KBM-7 (cell line): ENCODE data around the gene TBX4.
A peak's percentile ranks its signal among the peaks of the same experiment; 100 is the strongest.
"Not testable (repeated sequence)": the region's sequence is repeated elsewhere in the genome, so short reads cannot be mapped to it uniquely, and the experiment has no call there.

Experiments
- DNase-seq: peaks from one replicate; pipeline ENCODE4 v3.0.0-alpha.2; 2015
- in situ Hi-C: fragments of 300-500 bp; cut with MboI; formaldehyde crosslinking; loops from 2 replicates; pipeline ENCODE4 v1.14.3; 2020; ENCODE audit warnings: low sequenced_read_pairs, low pct_unique_long_range_greater_than_20kb, mixed read lengths

Gene TBX4

DNA sequence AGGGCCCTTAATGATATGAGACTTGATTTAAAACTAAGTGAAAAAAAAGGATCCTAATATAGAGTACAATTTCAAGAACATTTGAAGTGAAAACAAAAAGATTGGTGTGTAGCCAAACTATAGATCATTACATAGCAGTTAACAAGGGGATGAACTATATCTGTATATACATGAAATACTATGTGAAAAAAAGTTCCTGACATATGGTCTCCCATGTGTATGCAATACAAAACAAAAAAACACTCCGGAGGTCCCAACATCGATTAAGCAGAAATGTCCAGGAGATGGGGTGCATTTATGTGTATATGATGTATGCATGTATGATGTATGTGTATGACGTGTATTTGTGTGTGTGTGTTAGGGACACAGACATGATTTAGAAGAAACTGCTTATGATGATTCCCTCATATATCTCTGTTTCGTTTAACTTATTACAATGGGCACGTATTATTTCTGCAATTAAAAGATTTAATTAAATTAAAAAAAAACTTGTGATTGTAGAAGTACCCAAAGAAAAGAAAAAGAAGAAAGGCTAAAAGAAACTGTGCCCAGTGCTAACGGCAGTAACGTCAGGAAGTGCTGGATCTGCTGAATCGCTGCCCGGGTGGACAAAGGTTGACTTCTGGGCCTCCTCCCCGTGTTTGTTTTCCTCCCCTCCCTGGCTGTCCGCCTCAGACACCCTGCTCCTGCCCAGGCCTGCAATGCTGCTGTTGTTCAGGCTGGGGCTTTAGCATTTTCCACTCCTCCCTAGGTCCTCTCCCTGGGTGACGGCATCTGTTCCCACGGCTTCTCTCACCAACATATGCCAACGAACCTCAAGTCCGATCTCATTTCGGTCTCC, 36.9 kb downstream of the TBX4 start:
- DNase-seq, result no peak

DNA sequence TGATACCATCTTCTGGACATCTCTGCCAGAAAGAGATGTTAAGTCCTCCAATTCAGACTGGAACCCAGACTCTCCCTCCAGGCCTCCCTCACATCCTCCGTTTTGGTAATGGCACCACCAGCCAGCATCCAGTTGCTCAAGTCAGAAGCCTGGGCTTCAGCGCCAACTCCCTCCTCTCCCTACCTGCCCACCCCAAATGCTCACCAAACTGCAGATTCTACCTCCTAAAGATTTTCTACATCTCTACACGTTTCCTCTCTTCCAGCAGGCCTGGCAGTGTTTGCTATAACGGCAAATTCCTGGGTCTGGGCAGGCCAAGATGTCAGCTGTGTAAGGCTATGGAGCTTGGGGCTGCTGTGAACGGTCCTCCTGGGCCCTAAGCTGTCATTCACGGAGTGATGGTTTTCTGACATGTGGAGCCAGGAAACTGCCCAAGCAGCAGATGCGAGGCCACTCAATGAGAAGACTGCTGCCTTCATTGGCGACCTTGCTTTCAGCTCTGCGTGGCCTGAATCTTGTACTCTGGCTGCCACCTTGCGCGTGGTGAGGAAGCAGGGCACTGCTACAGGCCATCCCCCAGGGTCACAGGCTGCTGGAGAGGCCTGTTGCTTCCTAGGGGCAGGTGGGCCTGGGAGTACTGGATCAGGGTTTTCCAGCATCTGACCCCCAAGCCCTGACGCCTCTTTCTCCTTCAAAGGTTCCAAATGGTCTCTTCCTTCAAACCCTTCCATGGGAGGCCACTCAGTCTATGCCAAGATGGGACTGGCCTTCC, 37.7 kb downstream of the TBX4 start:
- no peak for DNase-seq
- in situ Hi-C loops, result no loop called here

More for the DNA sequence above, 36.9 kb downstream of the TBX4 start:
- in situ Hi-C loops, result no loop called here

DNA sequence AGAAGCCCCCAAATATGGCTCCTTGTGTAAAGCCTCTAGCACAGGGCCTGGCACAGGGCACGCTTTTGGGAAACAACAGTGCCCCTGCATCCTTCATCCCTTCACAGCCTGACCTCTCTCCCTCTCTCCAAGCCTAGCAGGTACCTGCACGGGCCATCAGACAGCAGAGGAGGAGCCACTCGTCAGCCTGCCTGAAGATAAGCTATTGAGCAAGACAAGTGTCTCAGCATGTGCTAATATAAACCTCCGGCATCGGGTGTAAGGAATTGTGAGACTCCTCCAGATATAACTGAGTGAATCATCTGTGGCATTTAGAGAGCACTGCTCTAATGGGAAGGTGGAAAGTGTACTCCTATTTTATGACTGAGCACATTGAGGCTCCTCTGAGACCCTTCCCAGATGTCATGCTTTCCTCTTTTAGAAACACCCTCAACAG, 38.3 kb downstream of the TBX4 start:
- no peak for DNase-seq
- in situ Hi-C loops, result no loop called here

DNA sequence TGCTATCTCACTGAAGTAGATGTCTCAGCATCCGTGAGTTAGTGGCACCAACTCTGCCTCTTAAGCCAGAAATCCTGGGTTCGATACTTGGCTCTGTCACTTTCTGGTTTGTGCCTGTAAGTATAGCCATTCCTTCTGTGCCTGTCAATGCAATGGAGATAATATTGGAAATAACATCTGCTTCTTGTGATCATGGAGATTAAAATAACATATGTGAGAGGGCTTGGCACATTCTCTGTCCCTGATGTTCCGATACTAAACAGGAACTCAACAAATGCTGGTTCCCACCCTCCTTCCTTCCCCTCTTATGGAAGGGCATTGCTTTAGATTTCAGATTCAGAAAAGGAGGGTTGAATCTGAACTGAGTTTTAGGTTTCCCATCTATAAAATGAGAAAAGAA, 39.8 kb downstream of the TBX4 start:
- in situ Hi-C loops, result no loop called here
- no peak for DNase-seq

DNA sequence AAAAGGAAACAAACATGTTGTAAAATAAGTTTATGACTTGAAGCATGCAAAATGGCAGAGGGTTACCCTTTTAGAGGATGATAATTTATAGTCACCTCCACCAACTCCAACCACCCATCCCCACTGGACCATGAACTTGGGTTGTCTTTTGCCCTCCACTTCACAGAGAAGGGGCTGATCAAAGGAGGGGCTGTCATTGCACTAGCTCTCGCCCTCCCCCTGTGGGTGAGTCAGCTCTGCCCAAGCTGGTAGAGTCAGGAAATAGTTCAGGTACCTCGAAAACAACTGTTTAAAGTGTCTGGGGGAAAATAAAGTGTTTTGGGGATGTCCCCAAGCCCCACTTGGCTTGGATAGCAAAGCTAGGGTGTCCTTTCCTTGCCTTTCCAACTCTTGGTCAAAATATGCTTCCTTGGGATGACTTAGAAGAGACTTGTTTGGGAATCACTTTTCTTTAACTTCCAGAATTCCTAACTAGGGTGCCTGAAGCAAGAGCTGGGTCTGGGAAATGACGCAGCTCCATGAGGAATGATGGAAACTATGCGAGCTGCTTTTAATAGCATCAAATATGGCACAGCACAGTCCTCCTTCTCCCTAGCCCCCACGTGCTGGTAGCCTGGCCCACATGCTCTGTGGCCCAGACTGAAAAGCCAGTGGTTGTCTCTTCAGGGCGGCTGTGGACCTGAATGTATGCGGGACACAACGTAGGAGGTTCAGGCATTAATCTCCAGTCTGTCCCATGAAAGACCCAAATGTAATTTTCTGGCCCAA, 40.7 kb downstream of the TBX4 start:
- DNase-seq, result no peak

DNA sequence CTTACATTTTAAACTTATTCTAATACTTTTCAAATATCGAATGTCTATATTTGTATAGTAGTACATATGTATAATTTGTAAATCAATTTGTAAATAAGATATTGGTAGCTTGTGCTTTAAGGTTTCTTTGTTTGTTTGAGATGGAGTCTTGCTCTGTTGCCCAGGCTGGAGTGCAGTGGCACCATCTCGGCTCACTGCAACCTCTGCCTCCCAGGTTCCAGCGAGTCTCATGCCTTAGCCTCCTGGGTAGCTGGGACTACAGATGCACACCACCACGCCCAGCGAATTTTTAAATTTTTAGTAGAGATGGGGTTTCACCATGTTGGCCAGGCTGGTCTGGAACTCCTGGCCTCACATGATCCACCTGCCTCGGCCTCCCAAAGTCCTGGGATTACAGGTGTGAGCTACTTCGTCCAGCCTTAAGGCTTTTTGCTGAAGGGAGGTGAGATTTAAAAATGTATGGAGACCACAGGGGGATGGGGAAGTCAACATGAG, 41.7 kb downstream of the TBX4 start:
- in situ Hi-C loops, DNase-seq: not testable (repeated sequence)

More for the DNA sequence above, 40.7 kb downstream of the TBX4 start:
- in situ Hi-C loops, result no loop called here

DNA sequence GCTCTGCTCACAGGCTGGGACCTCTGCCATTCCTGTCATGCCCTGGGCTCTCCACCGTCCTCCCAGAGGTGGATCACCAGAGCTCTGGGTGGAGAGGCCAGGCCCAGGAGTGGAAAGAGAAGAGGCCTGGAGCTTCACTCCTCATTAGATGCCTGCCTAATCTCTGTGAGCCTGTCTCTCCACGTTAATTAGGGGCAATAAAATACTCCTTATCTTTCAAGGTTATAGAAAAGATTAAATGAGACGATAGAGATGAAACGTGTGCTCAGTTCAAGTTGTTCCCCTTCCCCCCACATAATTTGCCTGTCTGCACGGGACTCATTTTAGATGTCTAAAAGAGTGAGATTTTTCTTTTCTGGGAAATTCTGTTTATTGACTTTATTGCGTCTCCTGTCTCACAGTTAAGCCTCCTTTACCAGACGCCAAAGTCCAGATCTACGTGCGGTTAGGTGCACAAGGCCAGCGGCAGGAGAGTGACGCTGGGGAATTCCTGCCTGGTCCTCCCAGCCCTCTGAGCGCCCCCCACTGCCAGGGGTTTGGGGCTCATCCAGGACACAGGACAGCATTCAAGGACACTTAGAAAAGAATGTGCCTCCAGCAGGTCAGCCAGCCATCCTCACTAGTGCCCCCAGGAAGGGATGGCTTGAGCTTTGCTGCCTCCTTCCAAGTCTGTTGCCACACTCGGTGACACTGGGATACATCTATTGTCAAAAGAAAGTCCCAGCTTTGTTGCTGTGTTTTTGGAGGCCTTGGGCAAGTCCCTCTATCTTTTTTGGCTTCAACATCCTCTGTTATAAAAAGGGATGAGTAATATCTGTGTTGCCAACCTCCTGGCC, 42.3 kb downstream of the TBX4 start:
- no peak for DNase-seq

DNA sequence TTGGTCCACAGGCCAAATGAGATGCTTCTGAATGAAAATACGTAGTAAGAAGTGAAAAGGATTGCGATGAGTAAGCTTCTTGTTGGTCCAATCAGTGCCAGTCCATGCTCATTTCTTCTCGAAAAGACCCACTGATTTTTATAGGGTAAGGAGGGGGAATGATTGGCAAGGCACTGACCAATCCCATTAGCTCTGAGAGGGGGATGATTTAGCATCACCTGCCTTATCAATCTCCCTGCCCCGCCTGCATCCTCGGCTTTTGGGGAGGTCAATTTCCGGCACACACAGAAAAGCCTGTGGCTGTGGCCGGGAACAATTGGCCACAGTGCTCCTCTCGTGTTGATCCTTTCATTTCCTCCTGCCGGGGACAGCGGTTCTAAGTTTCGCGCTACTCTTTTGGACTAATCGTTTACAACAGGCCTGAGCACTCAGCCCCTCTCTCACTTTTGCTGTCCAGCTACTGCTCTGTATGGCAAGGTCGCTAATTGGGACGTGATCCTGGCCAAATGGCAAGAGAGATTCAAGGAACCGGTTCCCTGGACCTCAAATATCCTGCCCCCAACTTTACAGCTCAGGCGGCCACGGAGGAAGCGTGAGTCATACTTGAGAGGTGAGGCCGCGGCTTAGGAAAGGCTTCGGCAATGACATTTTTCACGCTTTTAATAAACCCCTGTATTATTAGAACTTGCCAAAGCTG, 43.1 kb downstream of the TBX4 start:
- peak; percentile 55 for DNase-seq
- in situ Hi-C loops, result no loop called here

More for the DNA sequence above, 42.3 kb downstream of the TBX4 start:
- in situ Hi-C loops, result no loop called here

DNA sequence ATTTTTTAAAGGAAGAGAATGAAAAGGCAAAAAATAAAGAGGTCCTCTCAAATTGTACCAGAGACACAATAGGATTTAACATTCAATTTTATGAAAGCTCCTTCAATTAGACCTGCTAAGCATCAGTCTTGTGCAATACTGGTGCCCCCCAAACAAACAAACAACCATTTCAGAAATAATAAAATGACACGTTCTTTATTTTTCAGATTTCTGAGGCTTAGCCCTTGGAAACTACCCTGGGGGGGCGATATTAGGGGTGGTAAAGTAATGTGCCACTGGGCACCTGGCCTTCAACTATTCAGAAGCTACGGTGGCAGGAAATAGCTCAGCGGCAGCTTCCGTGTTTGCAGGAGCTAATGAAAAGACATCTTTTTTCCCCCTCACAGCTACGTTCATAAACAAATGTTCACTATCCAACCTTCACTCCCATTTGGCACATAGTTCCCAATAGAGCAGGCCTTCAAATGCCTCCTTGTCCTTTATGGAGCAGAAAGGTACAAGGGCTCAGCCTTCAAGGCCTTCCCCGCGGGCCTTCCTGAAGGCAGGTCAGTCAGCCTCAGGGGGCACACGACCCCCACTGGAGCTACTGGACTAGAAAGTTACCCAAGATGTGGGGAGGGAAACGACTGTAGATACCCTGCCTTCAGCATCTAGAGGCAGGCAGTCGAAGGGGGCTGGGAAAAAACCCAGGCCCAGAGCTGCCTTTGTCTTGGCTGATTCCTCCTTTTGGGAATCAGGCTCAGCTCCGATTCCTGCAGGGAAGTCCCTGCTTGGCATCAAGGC, 44.1 kb downstream of the TBX4 start:
- no peak for DNase-seq
- in situ Hi-C loops, result no loop called here

DNA sequence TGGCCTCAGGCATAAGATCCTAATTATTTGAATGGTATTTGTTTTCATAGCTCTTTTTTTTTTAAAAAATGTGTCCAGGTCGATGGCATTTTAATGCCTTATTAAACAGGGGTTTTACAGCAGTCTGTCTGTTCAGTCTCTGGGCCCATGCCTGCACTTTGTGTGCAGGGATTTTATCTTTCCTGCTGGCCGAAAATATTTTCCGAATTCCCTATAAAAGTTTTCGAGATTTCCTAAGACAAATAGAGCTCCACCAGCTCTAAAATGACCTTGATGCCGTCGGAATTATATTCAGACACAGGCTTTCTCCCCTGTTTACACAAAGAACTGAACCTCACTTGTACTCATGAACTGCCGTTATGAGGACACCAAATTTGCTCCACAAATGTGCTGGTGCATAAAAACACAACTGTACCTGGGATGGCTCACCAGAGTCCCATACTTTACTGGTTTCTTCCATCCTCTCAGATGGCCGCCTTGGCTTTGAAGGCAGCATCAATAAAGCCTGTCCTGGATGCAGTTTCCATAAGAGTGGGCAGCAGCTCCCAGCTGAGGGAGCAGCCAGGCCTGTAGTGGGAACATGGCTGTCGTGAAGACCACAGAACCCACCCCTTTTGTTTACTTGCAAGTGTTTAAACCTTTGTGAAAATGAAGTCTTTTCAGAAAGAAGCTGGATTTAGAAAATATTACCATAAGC, 44.9 kb downstream of the TBX4 start:
- no peak for DNase-seq
- in situ Hi-C loops, result no loop called here

DNA sequence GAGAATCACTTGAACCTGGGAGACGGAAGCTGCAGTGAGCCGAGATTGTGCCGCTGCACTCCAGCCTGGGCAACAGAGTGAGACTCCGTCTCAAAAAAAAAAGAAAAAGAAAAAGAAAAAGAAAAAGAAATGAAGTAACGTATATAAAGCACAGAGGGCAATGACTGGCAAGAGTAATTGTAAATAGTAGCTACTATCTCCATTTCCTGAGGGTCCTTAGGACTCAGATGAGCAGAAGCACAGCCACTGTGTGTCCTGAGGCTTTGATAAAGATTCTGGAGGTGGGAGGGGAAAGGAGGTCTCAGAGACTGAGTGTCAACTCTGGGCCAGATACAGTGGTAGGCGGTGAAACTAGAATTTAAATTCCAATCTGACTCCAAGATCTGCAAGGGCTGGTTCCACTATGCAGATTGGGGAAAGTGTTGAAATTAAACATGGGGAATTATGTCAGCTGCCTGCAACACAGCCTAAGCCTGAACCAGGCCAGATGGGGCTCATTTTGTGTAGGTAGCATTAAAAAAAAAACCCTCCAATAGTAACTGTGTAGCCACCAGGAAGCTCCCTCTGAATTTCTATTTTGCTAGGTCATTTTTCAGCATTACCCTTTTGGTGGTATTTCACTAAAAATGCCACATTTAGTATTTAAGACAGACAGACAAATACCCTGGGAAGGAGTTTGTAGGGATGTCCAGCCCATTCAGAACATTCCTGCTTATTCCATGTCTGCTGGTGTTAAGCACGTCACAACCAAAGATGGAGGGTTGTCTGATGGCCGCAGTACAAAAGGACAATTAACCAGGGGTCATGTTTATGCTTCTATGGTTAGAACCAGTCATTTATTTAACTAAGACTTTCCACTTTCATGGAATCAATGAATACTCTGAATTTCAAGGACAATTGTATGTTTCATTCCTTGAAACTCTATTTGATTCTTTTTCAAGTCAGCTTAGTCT, 46.1 kb downstream of the TBX4 start:
- in situ Hi-C loops, result no loop called here
- DNase-seq, result no peak

DNA sequence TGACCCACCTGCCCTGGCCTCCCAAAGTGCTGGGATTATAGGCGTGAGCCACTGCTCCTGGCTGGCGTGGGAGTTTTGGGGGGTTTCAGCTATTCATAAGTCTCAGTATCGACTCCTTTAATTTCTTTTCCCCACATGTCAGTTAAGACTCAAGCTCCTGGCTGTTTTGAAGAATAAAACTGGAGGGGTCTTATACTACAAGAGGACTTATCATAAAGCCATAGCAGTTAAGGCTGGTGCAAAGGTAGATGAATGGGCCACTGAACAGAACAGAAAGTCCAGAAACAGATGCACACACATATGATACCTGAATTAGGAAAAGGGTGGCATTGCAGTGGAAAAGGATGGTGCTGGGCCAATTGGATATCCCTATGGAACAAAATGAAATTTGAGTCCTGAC, 47.4 kb downstream of the TBX4 start:
- DNase-seq, result no peak
- in situ Hi-C loops, result no loop called here

DNA sequence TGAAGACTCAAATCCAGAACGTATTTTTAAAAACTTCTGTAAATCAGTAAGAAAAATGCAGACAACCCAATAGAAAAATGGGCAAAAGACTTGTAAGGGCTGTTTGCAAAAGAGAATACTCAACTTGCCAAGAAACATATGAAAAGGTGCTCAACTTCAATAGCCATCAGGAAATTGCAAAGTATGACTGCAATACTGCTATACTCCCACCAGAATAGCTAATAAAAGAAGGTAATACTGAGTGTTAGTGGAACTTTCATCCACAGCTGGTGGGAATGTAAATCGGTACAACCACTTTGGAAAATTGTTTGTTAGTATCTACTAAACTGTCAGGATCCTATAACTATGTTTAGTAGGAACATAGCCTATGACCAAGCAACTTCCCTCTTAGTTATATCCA, 48.1 kb downstream of the TBX4 start:
- in situ Hi-C loops, result no loop called here
- no peak for DNase-seq

DNA sequence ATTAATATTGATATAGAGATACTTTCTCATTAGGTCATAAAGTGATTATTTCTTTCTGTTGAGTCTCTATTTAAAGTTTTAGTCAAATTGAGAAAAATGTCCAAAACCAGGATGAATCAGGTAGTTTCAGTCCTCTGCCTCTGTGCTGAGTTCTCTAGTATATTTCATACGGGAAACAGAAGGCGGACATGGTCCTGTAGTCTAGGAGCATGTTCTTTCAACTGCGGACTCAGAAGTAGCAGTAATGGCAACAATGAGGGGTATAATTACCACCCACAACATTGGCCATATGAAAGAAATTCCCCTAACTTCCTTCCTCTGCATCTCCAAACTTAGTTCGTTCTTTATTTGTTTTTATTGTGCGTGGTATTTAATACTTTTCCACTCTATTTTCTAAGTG, 50.1 kb downstream of the TBX4 start:
- in situ Hi-C loops, result no loop called here
- DNase-seq, result no peak

DNA sequence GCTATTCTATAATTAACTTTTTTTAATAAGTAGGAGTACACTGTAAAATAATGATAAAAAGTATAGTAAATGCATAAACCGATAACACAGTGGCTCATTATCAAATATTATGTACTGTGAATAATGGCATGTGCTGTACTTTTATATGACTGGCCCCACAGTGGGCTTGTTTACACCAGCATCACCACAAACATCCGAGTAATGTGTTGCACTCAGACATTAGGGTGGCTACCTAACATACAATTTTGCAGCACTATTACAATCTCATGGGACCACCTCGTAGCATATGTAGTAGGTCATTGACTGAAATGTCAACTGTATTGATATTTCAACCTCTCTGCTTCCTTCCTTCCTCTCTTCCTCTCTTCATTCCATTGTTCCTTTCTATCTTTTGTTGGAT, 51.7 kb downstream of the TBX4 start:
- no peak for DNase-seq

DNA sequence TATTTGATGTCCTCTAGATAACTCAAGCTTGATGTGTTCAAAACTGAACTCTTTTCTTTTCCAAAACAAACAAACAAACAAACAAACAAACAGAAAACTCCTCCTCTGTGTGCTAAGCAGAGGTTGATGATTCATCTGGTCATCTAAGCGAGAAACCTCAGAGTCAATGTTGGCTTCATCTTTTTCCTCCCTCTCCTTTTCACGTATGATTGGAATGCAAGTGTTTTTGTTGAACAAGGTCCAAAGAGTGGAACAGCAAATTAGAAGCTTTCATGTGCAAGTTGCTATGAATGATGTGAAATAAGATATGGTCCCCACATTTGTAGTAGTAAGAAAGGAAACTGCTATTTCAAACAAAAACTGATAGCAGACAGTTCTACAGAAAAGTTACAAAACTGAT, 52.5 kb downstream of the TBX4 start:
- in situ Hi-C loops, result no loop called here

More for the DNA sequence above, 51.7 kb downstream of the TBX4 start:
- in situ Hi-C loops, result no loop called here

More for the DNA sequence above, 52.5 kb downstream of the TBX4 start:
- DNase-seq, result no peak
